ENCODE results near the gene CREB3L2.

- TF ChIP-seq ZNF274 (CRISPR knock-in tag; IDR thresholded peaks at IDR 0.05), result no peak
- no peak for TF ChIP-seq HDAC2 (CRISPR knock-in tag; IDR thresholded peaks at IDR 0.05)
- no peak for TF ChIP-seq HIVEP1 (CRISPR knock-in tag; IDR thresholded peaks at IDR 0.05)
- no peak for TF ChIP-seq EP300 (IDR thresholded peaks at IDR 0.05; ENCODE audit: low read depth in 2 of 2, low read length in 2 of 2)
- no peak for TF ChIP-seq EP300 (CRISPR knock-in tag; IDR thresholded peaks at IDR 0.05; ENCODE audit: borderline replicate concordance)
- no peak for TF ChIP-seq ZFP91 (CRISPR knock-in tag; IDR thresholded peaks at IDR 0.05; ENCODE audit: borderline replicate concordance)
- no peak for TF ChIP-seq MYC (CRISPR knock-in tag; IDR thresholded peaks at IDR 0.05; ENCODE audit: borderline replicate concordance)
- TF ChIP-seq HMG20A (CRISPR knock-in tag; IDR thresholded peaks at IDR 0.05; ENCODE audit: borderline replicate concordance), result no peak
- TF ChIP-seq, protein P1, sequence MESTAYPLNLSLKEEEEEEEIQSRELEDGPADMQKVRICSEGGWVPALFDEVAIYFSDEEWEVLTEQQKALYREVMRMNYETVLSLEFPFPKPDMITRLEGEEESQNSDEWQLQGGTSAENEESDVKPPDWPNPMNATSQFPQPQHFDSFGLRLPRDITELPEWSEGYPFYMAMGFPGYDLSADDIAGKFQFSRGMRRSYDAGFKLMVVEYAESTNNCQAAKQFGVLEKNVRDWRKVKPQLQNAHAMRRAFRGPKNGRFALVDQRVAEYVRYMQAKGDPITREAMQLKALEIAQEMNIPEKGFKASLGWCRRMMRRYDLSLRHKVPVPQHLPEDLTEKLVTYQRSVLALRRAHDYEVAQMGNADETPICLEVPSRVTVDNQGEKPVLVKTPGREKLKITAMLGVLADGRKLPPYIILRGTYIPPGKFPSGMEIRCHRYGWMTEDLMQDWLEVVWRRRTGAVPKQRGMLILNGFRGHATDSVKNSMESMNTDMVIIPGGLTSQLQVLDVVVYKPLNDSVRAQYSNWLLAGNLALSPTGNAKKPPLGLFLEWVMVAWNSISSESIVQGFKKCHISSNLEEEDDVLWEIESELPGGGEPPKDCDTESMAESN (CRISPR knock-in tag; conservative IDR thresholded peaks at IDR 0.05), result no peak
- TF ChIP-seq ZFP36 (IDR thresholded peaks at IDR 0.05; ENCODE audit: borderline replicate concordance, low read depth, low read length, partially characterized antibody), result no peak
- TF ChIP-seq, protein P2, sequence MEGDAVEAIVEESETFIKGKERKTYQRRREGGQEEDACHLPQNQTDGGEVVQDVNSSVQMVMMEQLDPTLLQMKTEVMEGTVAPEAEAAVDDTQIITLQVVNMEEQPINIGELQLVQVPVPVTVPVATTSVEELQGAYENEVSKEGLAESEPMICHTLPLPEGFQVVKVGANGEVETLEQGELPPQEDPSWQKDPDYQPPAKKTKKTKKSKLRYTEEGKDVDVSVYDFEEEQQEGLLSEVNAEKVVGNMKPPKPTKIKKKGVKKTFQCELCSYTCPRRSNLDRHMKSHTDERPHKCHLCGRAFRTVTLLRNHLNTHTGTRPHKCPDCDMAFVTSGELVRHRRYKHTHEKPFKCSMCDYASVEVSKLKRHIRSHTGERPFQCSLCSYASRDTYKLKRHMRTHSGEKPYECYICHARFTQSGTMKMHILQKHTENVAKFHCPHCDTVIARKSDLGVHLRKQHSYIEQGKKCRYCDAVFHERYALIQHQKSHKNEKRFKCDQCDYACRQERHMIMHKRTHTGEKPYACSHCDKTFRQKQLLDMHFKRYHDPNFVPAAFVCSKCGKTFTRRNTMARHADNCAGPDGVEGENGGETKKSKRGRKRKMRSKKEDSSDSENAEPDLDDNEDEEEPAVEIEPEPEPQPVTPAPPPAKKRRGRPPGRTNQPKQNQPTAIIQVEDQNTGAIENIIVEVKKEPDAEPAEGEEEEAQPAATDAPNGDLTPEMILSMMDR (CRISPR knock-in tag; IDR thresholded peaks at IDR 0.05), result no peak
- TF ChIP-seq NFE2L1 (CRISPR knock-in tag; IDR thresholded peaks at IDR 0.05; ENCODE audit: borderline replicate concordance), result no peak
- TF ChIP-seq, protein P3, sequence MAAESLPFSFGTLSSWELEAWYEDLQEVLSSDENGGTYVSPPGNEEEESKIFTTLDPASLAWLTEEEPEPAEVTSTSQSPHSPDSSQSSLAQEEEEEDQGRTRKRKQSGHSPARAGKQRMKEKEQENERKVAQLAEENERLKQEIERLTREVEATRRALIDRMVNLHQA (CRISPR knock-in tag; IDR thresholded peaks at IDR 0.05), result no peak
Observed at GRCh38 chr7:137835486-137836112, 166.3 kb downstream of the CREB3L2 start.
